OCI-LY1 (cell line): ENCODE data around the gene HSPB9.

ENCODE experiments used
- EZH2 ChIP-seq: fragments of 200-600 bp; sonication (generic), shearing (Covaris generic); IDR thresholded peaks from 2 replicates; pipeline ENCODE4 v1.8.0; 2017; ENCODE audit warnings: borderline replicate concordance, mixed run types, mild to moderate bottlenecking, antibody characterized with exemption, low read length, moderate library complexity, mixed read lengths
- TF ChIP-seq, protein P1 (sequence below): fragments of 200-600 bp; sonication (generic), shearing (Covaris generic); IDR thresholded peaks from 2 replicates; pipeline ENCODE4 v1.5.1; 2017; ENCODE audit warnings: mild to moderate bottlenecking, antibody characterized with exemption, low read length, moderate library complexity, mixed read lengths

DNA sequence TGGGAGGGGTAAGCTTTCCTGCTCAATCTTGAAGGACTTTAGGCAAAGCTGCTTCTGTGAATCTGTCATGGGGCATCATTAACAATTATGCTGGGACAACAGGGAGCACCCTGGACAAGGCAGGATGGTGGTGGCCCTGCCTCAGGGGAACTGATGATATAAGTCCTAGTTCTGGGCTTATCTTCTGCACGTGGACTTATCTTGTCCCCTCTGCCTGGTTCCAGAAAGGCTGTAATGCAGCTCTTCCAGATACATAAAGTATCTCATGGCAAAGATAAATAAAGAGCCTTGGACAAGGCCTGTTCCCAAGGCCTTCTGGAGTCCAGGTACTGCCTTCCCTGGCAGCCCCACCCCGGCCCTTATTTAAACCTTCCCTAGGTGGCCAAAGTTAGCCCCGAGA, 18.3 kb upstream of the HSPB9 start:
- TF ChIP-seq, protein P1, sequence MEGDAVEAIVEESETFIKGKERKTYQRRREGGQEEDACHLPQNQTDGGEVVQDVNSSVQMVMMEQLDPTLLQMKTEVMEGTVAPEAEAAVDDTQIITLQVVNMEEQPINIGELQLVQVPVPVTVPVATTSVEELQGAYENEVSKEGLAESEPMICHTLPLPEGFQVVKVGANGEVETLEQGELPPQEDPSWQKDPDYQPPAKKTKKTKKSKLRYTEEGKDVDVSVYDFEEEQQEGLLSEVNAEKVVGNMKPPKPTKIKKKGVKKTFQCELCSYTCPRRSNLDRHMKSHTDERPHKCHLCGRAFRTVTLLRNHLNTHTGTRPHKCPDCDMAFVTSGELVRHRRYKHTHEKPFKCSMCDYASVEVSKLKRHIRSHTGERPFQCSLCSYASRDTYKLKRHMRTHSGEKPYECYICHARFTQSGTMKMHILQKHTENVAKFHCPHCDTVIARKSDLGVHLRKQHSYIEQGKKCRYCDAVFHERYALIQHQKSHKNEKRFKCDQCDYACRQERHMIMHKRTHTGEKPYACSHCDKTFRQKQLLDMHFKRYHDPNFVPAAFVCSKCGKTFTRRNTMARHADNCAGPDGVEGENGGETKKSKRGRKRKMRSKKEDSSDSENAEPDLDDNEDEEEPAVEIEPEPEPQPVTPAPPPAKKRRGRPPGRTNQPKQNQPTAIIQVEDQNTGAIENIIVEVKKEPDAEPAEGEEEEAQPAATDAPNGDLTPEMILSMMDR: no peak
- no peak for TF ChIP-seq EZH2
